SK-N-SH (cell line): ENCODE data around the gene SMCO4. TPM values are rescaled to one million over a fixed set of nuclear protein-coding genes. Genes with fewer than 3 reads are reported as not detected.

Experiments
- CTCF ChIA-PET: fragments of 300-600, 350-600 bp; formaldehyde crosslinking; extraction: SDS; loops from one replicate; lab custom pipeline; 2021; lab: Yijun Ruan, JAX
- POLR2A ChIA-PET: fragments of 350-600 bp; sonication (Branson Sonifier 250); formaldehyde crosslinking; extraction: SDS; loops from one replicate; lab custom pipeline; 2020; ENCODE audit warnings: antibody characterized with exemption, inconsistent platforms; lab: Yijun Ruan, JAX
- DNase-seq: peaks from one replicate; pipeline ENCODE4 v3.0.0; 2012
- H2AFZ ChIP-seq: fragments of 200-600 bp; sonication (generic); 2 replicates; pipeline ENCODE4 v1.8.1; 2016; ENCODE audit warnings: antibody characterized with exemption, mild to moderate bottlenecking, low read depth
- H3F3A ChIP-seq: fragments of 200-600 bp; sonication (generic); replicated peaks from 2 replicates; pipeline ENCODE3; 2016; ENCODE audit warnings: antibody characterized with exemption, mild to moderate bottlenecking; ENCODE audit not compliant: insufficient read depth
- H3K27ac ChIP-seq, 2 experiments: fragments of 200-500 bp in 1 of 2; fragments of 200-600 bp in 1 of 2; sonication (Bioruptor generic) in 1 of 2; sonication (generic), shearing (Covaris generic) in 1 of 2; 2 replicates each; pipeline versions ENCODE4 v1.5.1 to v1.6.1; 2014 to 2016; ENCODE audit warnings: low read depth in 2 of 2, inconsistent platforms in 1 of 2, low read length in 1 of 2, mild to moderate bottlenecking in 1 of 2, mixed read lengths in 1 of 2
- H3K27me3 ChIP-seq: fragments of 200-600 bp; sonication (generic), shearing (Covaris generic); 2 replicates; pipeline ENCODE4 v1.6.1; 2016; ENCODE audit warnings: mixed run types; ENCODE audit not compliant: insufficient read depth
- H3K36me3 ChIP-seq, 2 experiments: fragments of 200-500 bp in 1 of 2; fragments of 200-600 bp in 1 of 2; sonication (Bioruptor generic) in 1 of 2; sonication (generic) in 1 of 2; replicated peaks in 1 of 2; 2 replicates each; pipeline versions ENCODE3 to v1.5.1; 2014 to 2016; ENCODE audit warnings: low read length in 1 of 2, mild to moderate bottlenecking in 1 of 2; ENCODE audit not compliant: insufficient read depth in 2 of 2, control insufficient read depth in 1 of 2
- H3K4me1 ChIP-seq, 2 experiments: fragments of 200-500 bp in 1 of 2; fragments of 200-600 bp in 1 of 2; sonication (Bioruptor generic) in 1 of 2; sonication (generic), shearing (Covaris generic) in 1 of 2; 2 replicates each; pipeline versions ENCODE4 v1.5.1 to v1.6.1; 2014 to 2016; ENCODE audit warnings: low read depth in 1 of 2, low read length in 1 of 2, mixed run types in 1 of 2; ENCODE audit not compliant: insufficient read depth in 2 of 2, control insufficient read depth in 1 of 2
- H3K4me2 ChIP-seq: fragments of 200-600 bp; sonication (generic), shearing (Covaris generic); 2 replicates; pipeline ENCODE4 v1.6.1; 2017; ENCODE audit warnings: mixed run types
- H3K4me3 ChIP-seq, 2 experiments: fragments of 200-500 bp in 1 of 2; fragments of 200-600 bp in 1 of 2; sonication (Bioruptor generic) in 1 of 2; sonication (generic), shearing (Covaris generic) in 1 of 2; 2 replicates each; pipeline versions ENCODE4 v1.5.1 to v1.8.1; 2014 to 2016; ENCODE audit warnings: low read depth in 2 of 2, inconsistent platforms in 1 of 2, low read length in 1 of 2, mild to moderate bottlenecking in 1 of 2, mixed read lengths in 1 of 2, moderate library complexity in 1 of 2
- H3K79me2 ChIP-seq: fragments of 200-600 bp; sonication (generic); 2 replicates; pipeline ENCODE4 v1.8.1; 2017; ENCODE audit warnings: mild to moderate bottlenecking; ENCODE audit not compliant: insufficient read depth
- H3K9ac ChIP-seq: fragments of 200-600 bp; sonication (generic); 2 replicates; pipeline ENCODE4 v1.6.1; 2017; ENCODE audit warnings: mixed run types
- H3K9me2 ChIP-seq: fragments of 200-600 bp; sonication (generic); 2 replicates; pipeline ENCODE4 v1.6.1; 2017; ENCODE audit warnings: mixed run types
- H3K9me3 ChIP-seq: fragments of 200-600 bp; sonication (generic); 2 replicates; pipeline ENCODE4 v1.6.1; 2017; ENCODE audit warnings: mixed run types, mild to moderate bottlenecking, moderate library complexity
- H4K20me1 ChIP-seq: fragments of 200-600 bp; sonication (generic); 2 replicates; pipeline ENCODE4 v1.6.1; 2017; ENCODE audit warnings: mild to moderate bottlenecking, mixed run types; ENCODE audit not compliant: insufficient read depth
- CHD2 ChIP-seq: fragments of 150-350 bp; IDR thresholded peaks from 2 replicates; pipeline ENCODE4 v1.6.1; 2018; ENCODE audit warnings: low read length; ENCODE audit not compliant: partially characterized antibody
- CTCF ChIP-seq: fragments of 200-600 bp; sonication (generic); IDR thresholded peaks from 2 replicates; pipeline ENCODE4 v1.6.1; 2017; ENCODE audit warnings: antibody characterized with exemption, mild to moderate bottlenecking, moderate library complexity
- ELF1 ChIP-seq: IDR thresholded peaks from 2 replicates; pipeline ENCODE4 v1.4.0; 2012
- EP300 ChIP-seq, 2 experiments: IDR thresholded peaks; 2 replicates each; pipeline versions ENCODE4 v1.4.0 to v1.6.1; 2012; ENCODE audit warnings: borderline replicate concordance in 1 of 2, low read depth in 1 of 2, low read length in 1 of 2
- FOSL2 ChIP-seq: IDR thresholded peaks from 2 replicates; pipeline ENCODE4 v1.4.0; 2012; ENCODE audit warnings: low read depth, mild to moderate bottlenecking, moderate library complexity, borderline replicate concordance
- GATA2 ChIP-seq: sonication (generic); formaldehyde crosslinking; IDR thresholded peaks from 2 replicates; pipeline ENCODE4 v1.5.0; 2020; ENCODE audit warnings: mild to moderate bottlenecking, missing genetic modification reagents
- IRF3 ChIP-seq: fragments of 150-350 bp; IDR thresholded peaks from 2 replicates; pipeline ENCODE4 v1.6.1; 2016; ENCODE audit warnings: mild to moderate bottlenecking, low read depth, low read length
- MAX ChIP-seq: IDR thresholded peaks from 2 replicates; pipeline ENCODE4 v1.4.0; 2012; ENCODE audit warnings: low read depth
- MEF2A ChIP-seq: IDR thresholded peaks from 2 replicates; pipeline ENCODE4 v1.4.0; 2012; ENCODE audit warnings: low read depth, borderline replicate concordance
- NFIC ChIP-seq: IDR thresholded peaks from 2 replicates; pipeline ENCODE4 v1.4.0; 2012; ENCODE audit warnings: borderline replicate concordance
- POLR2AphosphoS5 ChIP-seq: IDR thresholded peaks from 2 replicates; pipeline ENCODE4 v1.6.1; 2012; ENCODE audit warnings: low read depth, low read length
- RAD21 ChIP-seq: IDR thresholded peaks from 2 replicates; pipeline ENCODE4 v1.6.1; 2012; ENCODE audit warnings: mild to moderate bottlenecking, low read length
- RXRA ChIP-seq: IDR thresholded peaks from 2 replicates; pipeline ENCODE4 v1.4.0; 2012; ENCODE audit warnings: low read depth, mild to moderate bottlenecking, borderline replicate concordance
- SIN3A ChIP-seq: IDR thresholded peaks from 2 replicates; pipeline ENCODE4 v1.6.1; 2012; ENCODE audit warnings: low read depth, mild to moderate bottlenecking, low read length, moderate library complexity, borderline replicate concordance
- TAF1 ChIP-seq: IDR thresholded peaks from 2 replicates; pipeline ENCODE4 v1.6.1; 2012; ENCODE audit warnings: low read depth, mild to moderate bottlenecking, low read length, moderate library complexity, borderline replicate concordance
- USF1 ChIP-seq: IDR thresholded peaks from 2 replicates; pipeline ENCODE4 v1.4.0; 2012; ENCODE audit warnings: low read depth, borderline replicate concordance
- ZBTB33 ChIP-seq: IDR thresholded peaks from 2 replicates; pipeline ENCODE4 v1.4.0; 2012; ENCODE audit warnings: low read depth, borderline replicate concordance
- WGBS: methylation state at CpG from one replicate; pipeline ENCODE4 v1.1.6; 2017; ENCODE audit warnings: low lambda C conversion rate; 5-methylcytosine and 5-hydroxymethylcytosine counted together
- polyA plus RNA-seq, 3 experiments: library from polyadenylated mRNA; depleted of rRNA; stranded (reverse); fragments of >200 nt; gene quantifications; 2 replicates each; pipeline ENCODE4 v1.2.3, GENCODE V29; 2012
- TF ChIP-seq, protein P1 (sequence below): fragments of 150-350 bp; IDR thresholded peaks from 2 replicates; pipeline ENCODE4 v1.6.1; 2017; ENCODE audit warnings: antibody characterized with exemption, low read length, low read depth, borderline replicate concordance

The SMCO4 gene
- polyA plus RNA-seq, 1 of the 3 experiments (the other 2 are of a cell fraction): 9.0 TPM

DNA sequence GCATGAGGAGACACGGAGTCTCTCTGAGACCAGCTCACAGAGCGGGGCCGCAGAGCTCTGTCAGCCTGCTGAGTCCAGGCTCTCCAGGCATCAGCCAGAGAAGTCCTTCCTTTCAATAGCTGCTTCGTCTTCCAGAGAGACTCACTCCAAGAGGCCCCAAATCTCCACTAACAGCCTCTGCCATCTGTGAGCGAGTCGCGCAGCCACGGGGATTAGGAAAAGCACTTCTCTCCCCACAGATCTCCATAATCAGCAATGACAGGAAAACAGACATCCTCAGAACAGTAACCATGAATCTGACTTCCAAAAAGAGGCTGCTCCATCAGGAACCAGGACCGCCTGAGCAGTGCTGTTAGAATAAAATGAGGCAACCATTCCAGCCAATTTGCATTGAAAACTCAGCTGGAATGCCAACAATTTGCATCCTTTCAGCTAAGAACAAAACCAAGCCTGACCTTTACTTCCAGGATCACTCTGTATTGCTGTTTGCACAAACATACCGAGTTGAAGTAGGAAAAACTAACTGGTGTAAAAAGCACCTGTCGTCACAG is 65.4 kb downstream of the SMCO4 start:
- Histone ChIP-seq H3K27ac (no peak overlapping the region), H3F3A (no peaks in the 10 kb centered on the region), H4K20me1 (no peaks in the 10 kb centered on the region), H2AFZ (no peak overlapping the region), H3K36me3 (no peaks in the 10 kb centered on the region), H3K4me2 (no peak overlapping the region), H3K27me3 (no peaks in the 10 kb centered on the region), H3K4me3 (no peak overlapping the region), H3K79me2 (no peaks in the 10 kb centered on the region), H3K9me3 (no peaks in the 10 kb centered on the region), H3K9ac (no peak overlapping the region), H3K4me1 (no peaks in the 10 kb centered on the region), H3K9me2 (no peaks in the 10 kb centered on the region)
- TF ChIP-seq NFIC (no peak), GATA2 (CRISPR knock-in tag) (no peak), EP300 (IDR thresholded peaks at IDR 0.05; ENCODE audit: borderline replicate concordance in 1 of 2, low read depth in 1 of 2, low read length in 1 of 2) (no peak), RXRA (no peak), MEF2A (no peak), SIN3A (no peak), TAF1 (no peak), CHD2 (no peak), CTCF (no peak), FOSL2 (no peak)
- TF ChIP-seq, protein P1, sequence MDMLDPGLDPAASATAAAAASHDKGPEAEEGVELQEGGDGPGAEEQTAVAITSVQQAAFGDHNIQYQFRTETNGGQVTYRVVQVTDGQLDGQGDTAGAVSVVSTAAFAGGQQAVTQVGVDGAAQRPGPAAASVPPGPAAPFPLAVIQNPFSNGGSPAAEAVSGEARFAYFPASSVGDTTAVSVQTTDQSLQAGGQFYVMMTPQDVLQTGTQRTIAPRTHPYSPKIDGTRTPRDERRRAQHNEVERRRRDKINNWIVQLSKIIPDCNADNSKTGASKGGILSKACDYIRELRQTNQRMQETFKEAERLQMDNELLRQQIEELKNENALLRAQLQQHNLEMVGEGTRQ: no peak
- no peak for DNase-seq
- ChIA-PET CTCF (no interaction called here), POLR2A (no interaction called here)
- WGBS: 92% methylated on average over 11 of the region's 11 CpGs

DNA sequence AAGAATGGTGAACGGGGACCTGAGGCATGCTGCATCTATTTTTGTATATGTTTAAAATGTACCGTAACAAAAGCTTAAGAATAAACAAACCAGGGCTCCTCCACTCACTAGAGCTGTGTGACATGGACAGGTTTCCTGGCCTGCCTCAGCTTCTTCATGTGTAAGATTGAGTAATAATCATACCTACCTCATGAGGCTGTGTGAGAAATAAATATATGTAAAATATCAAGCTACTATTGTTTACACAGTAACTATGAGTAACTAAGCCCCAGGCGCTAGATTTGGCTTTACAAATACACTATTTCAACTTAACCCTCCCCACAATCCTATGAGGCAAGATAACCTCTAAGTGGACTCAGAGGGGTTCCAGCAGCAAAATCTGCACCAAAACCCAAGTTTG is 66.4 kb downstream of the SMCO4 start:
- no peaks in the 10 kb centered on the region for H3K4me1 ChIP-seq
- no peaks in the 10 kb centered on the region for H3K9me3 ChIP-seq
- H3K4me3 ChIP-seq: no peak overlapping the region
- H3K27me3 ChIP-seq: no peaks in the 10 kb centered on the region
- WGBS: 85% methylated on average over 3 of the region's 3 CpGs
- H3K9ac ChIP-seq: no peak overlapping the region
- no peaks in the 10 kb centered on the region for H4K20me1 ChIP-seq
- H3F3A ChIP-seq: no peaks in the 10 kb centered on the region
- no peaks in the 10 kb centered on the region for H3K9me2 ChIP-seq
- CTCF ChIA-PET: no interaction called here
- no peak for DNase-seq
- no peaks in the 10 kb centered on the region for H3K79me2 ChIP-seq
- no peak overlapping the region for H3K27ac ChIP-seq
- H2AFZ ChIP-seq: no peak overlapping the region
- H3K36me3 ChIP-seq: no peaks in the 10 kb centered on the region
- POLR2A ChIA-PET: no interaction called here
- H3K4me2 ChIP-seq: no peak overlapping the region
- TF ChIP-seq CTCF (no peak), ZBTB33 (no peak), USF1 (no peak), SIN3A (no peak), ELF1 (no peak), IRF3 (no peak), FOSL2 (no peak), POLR2AphosphoS5 (no peak), MAX (no peak), RAD21 (no peak), TAF1 (no peak)
